HEK293 (cell line): ENCODE data around the gene FLRT1.

Source experiments
- CTCF ChIA-PET: fragments of 350-600 bp; formaldehyde crosslinking; extraction: SDS; loops from one replicate; lab custom pipeline; 2021; ENCODE audit warnings: antibody characterized with exemption; lab: Yijun Ruan, JAX
- POLR2A ChIA-PET: fragments of 300-600 bp; formaldehyde crosslinking; extraction: SDS; loops from one replicate; lab custom pipeline; 2020; ENCODE audit warnings: antibody characterized with exemption, inconsistent platforms; lab: Yijun Ruan, JAX
- H3K27ac ChIP-seq: fragments of 200-500 bp; sonication (Bioruptor generic); 2 replicates; pipeline ENCODE4 v1.5.1; 2014; ENCODE audit warnings: low read depth, low read length, control low read depth, inconsistent platforms; ENCODE audit errors: extremely low read depth
- H3K36me3 ChIP-seq, 2 experiments: fragments of 200-500 bp in 1 of 2; sonication (Bioruptor generic) in 1 of 2; 1 replicate in 1 of 2; 2 replicates in 1 of 2; pipeline ENCODE4 v1.5.1; 2014 to 2017; ENCODE audit warnings: inconsistent platforms in 2 of 2, low read length in 2 of 2; ENCODE audit not compliant: control insufficient read depth in 2 of 2, insufficient read depth in 1 of 2
- H3K4me1 ChIP-seq: fragments of 200-500 bp; sonication (Bioruptor generic); 2 replicates; pipeline ENCODE4 v1.5.1; 2014; ENCODE audit warnings: mild to moderate bottlenecking, low read length, inconsistent platforms; ENCODE audit not compliant: control insufficient read depth, insufficient read depth
- H3K4me3 ChIP-seq: 2 replicates; pipeline ENCODE4 v1.5.1; 2011; ENCODE audit warnings: low read depth, mild to moderate bottlenecking, control low read depth, low read length, moderate library complexity
- H3K9me3 ChIP-seq: fragments of 200-500 bp; sonication (Bioruptor generic); 2 replicates; pipeline ENCODE4 v1.5.1; 2014; ENCODE audit warnings: low read depth, low read length, inconsistent platforms; ENCODE audit not compliant: control insufficient read depth, insufficient read depth
- ATF2 ChIP-seq: fragments of 450-650 bp; formaldehyde crosslinking; IDR thresholded peaks from 2 replicates; pipeline ENCODE4 v1.5.1; 2016; ENCODE audit warnings: missing biosample characterization, missing genetic modification characterization, low read depth
- BCL11A ChIP-seq: fragments of 450-650 bp; formaldehyde crosslinking; IDR thresholded peaks from 2 replicates; pipeline ENCODE4 v1.5.1; 2016; ENCODE audit warnings: low read depth, missing biosample characterization, missing genetic modification characterization
- EGR2 ChIP-seq: fragments of 450-650 bp; formaldehyde crosslinking; IDR thresholded peaks from 2 replicates; pipeline ENCODE4 v1.5.1; 2016; ENCODE audit warnings: low read depth, missing biosample characterization, missing genetic modification characterization
- GLIS2 ChIP-seq: fragments of 450-650 bp; formaldehyde crosslinking; IDR thresholded peaks from 2 replicates; pipeline ENCODE4 v1.5.1; 2016; ENCODE audit warnings: missing biosample characterization, missing genetic modification characterization
- HOXA7 ChIP-seq: sonication (generic); formaldehyde crosslinking; IDR thresholded peaks from 2 replicates; pipeline ENCODE4 v1.8.1; 2022; ENCODE audit warnings: missing genetic modification reagents, borderline replicate concordance
- KLF1 ChIP-seq: fragments of 450-650 bp; formaldehyde crosslinking; IDR thresholded peaks from 2 replicates; pipeline ENCODE4 v1.5.1; 2016; ENCODE audit warnings: missing biosample characterization, missing genetic modification characterization
- KLF7 ChIP-seq: fragments of 450-650 bp; formaldehyde crosslinking; IDR thresholded peaks from 2 replicates; pipeline ENCODE4 v1.5.1; 2016; ENCODE audit warnings: missing biosample characterization, missing genetic modification characterization, borderline replicate concordance
- KLF8 ChIP-seq: fragments of 450-650 bp; formaldehyde crosslinking; IDR thresholded peaks from 2 replicates; pipeline ENCODE4 v1.5.1; 2016; ENCODE audit warnings: missing biosample characterization, missing genetic modification characterization
- KLF9 ChIP-seq: fragments of 450-650 bp; formaldehyde crosslinking; IDR thresholded peaks from 2 replicates; pipeline ENCODE4 v1.5.1; 2016; ENCODE audit warnings: missing biosample characterization, missing genetic modification characterization, low read depth
- PATZ1 ChIP-seq: fragments of 450-650 bp; formaldehyde crosslinking; IDR thresholded peaks from 2 replicates; pipeline ENCODE4 v1.5.1; 2016; ENCODE audit warnings: missing biosample characterization, missing genetic modification characterization
- SP2 ChIP-seq: fragments of 450-650 bp; formaldehyde crosslinking; IDR thresholded peaks from 2 replicates; pipeline ENCODE4 v1.5.1; 2016; ENCODE audit warnings: missing biosample characterization, missing genetic modification characterization
- ZBTB6 ChIP-seq: fragments of 450-650 bp; formaldehyde crosslinking; IDR thresholded peaks from 2 replicates; pipeline ENCODE4 v1.5.1; 2017; ENCODE audit warnings: missing biosample characterization, missing genetic modification characterization
- ZFHX2 ChIP-seq: fragments of 450-650 bp; formaldehyde crosslinking; conservative IDR thresholded peaks from 2 replicates; pipeline ENCODE4 v1.5.1; 2016; ENCODE audit warnings: missing biosample characterization, missing genetic modification characterization
- ZFP69B ChIP-seq: fragments of 450-650 bp; formaldehyde crosslinking; IDR thresholded peaks from 2 replicates; pipeline ENCODE4 v1.5.1; 2016; ENCODE audit warnings: missing biosample characterization, missing genetic modification characterization
- ZNF280C ChIP-seq: fragments of 450-650 bp; formaldehyde crosslinking; IDR thresholded peaks from 2 replicates; pipeline ENCODE4 v1.5.1; 2016; ENCODE audit warnings: missing biosample characterization, missing genetic modification characterization
- ZNF292 ChIP-seq: fragments of 450-650 bp; formaldehyde crosslinking; IDR thresholded peaks from 2 replicates; pipeline ENCODE4 v1.5.1; 2016; ENCODE audit warnings: low read depth, missing biosample characterization, missing genetic modification characterization, borderline replicate concordance
- ZNF561 ChIP-seq: fragments of 450-650 bp; IDR thresholded peaks from 2 replicates; pipeline ENCODE4 v1.5.1; 2018; ENCODE audit warnings: missing biosample characterization, missing genetic modification characterization, borderline replicate concordance
- ZNF571 ChIP-seq: fragments of 450-650 bp; formaldehyde crosslinking; IDR thresholded peaks from 2 replicates; pipeline ENCODE4 v1.5.0; 2017; ENCODE audit warnings: missing biosample characterization, missing genetic modification characterization
- ZNF600 ChIP-seq: fragments of 450-650 bp; formaldehyde crosslinking; IDR thresholded peaks from 2 replicates; pipeline ENCODE4 v1.5.1; 2016; ENCODE audit warnings: missing biosample characterization, missing genetic modification characterization
- ZNF645 ChIP-seq: fragments of 450-650 bp; formaldehyde crosslinking; IDR thresholded peaks from 2 replicates; pipeline ENCODE4; 2016; ENCODE audit warnings: missing biosample characterization, missing genetic modification characterization
- ZNF670 ChIP-seq: fragments of 450-650 bp; formaldehyde crosslinking; IDR thresholded peaks from 2 replicates; pipeline ENCODE4 v1.5.1; 2016; ENCODE audit warnings: missing biosample characterization, missing genetic modification characterization, low read depth
- ZNF837 ChIP-seq: fragments of 450-650 bp; formaldehyde crosslinking; IDR thresholded peaks from 2 replicates; pipeline ENCODE4 v1.5.1; 2016; ENCODE audit warnings: missing biosample characterization, missing genetic modification characterization
- ZNF843 ChIP-seq: fragments of 450-650 bp; formaldehyde crosslinking; IDR thresholded peaks from 2 replicates; pipeline ENCODE4 v1.5.1; 2016; ENCODE audit warnings: missing biosample characterization, missing genetic modification characterization

The FLRT1 gene

GRCh38 chr11:63999349-64000025 is 36.2 kb upstream of the FLRT1 start:
- CTCF ChIA-PET, result interaction anchor here (0.6 to 4.3 kb wide), 11 partner anchors 8 to 536 kb away, joined by 3 to 70 read pairs (median 3); no protein-coding TSS in a partner anchor
- no peaks in the 10 kb centered on the region for H3K9me3 ChIP-seq
- TF ChIP-seq ZNF292 (no peak), KLF1 (peak; percentile 94), ZNF837 (no peak), ZNF645 (tag by site-specific recombination) (no peak), EGR2 (tag by site-specific recombination) (peak; percentile 49; the same call in 1 of the 2 replicates), GLIS2 (peak; percentile 68; the same call in 1 of the 2 replicates), ZFHX2 (tag by site-specific recombination) (peak; percentile 48; the same call in 1 of the 2 replicates), PATZ1 (tag by site-specific recombination) (0 out of 2 replicates have a peak, but pooled peaks have one; percentile 29), KLF8 (peak; percentile 86), ATF2 (tag by site-specific recombination) (no peak), KLF9 (tag by site-specific recombination) (peak; percentile 24; the same call in 1 of the 2 replicates), ZFP69B (tag by site-specific recombination) (0 out of 2 replicates have a peak, but pooled peaks have one; percentile 17), ZBTB6 (tag by site-specific recombination) (peak; percentile 33; the same call in 1 of the 2 replicates), ZNF561 (tag by site-specific recombination) (no peak), SP2 (tag by site-specific recombination) (peak; percentile 33), BCL11A (no peak), ZNF600 (tag by site-specific recombination) (0 out of 2 replicates have a peak, but pooled peaks have one; percentile 21)
- peaks cover 4 to 60% of the 10 kb centered on the region in 2 experiments; a peak in 2 of 3 replicates for H3K36me3 ChIP-seq
- POLR2A ChIA-PET, result interaction anchor here (0.5 to 4.7 kb wide), 6 partner anchors 10 to 186 kb away, joined by 3 to 18 read pairs (median 3); partner anchors contain the start of gene STIP1
- no peaks in the 10 kb centered on the region for H3K4me1 ChIP-seq
- peak overlapping the region; percentile 16; the same call in 1 of the 2 replicates for H3K27ac ChIP-seq
- no peak overlapping the region for H3K4me3 ChIP-seq

- Histone ChIP-seq H3K4me3 (no peak overlapping the region), H3K36me3 (peaks cover 4 to 53% of the 10 kb centered on the region in 2 experiments; a peak in 2 of 3 replicates), H3K9me3 (no peaks in the 10 kb centered on the region), H3K27ac (peak overlapping the region; percentile 16; the same call in 1 of the 2 replicates), H3K4me1 (no peaks in the 10 kb centered on the region)
- CTCF ChIA-PET, result interaction anchor here (0.6 to 4.3 kb wide), 13 partner anchors 9 to 535 kb away, joined by 3 to 70 read pairs (median 4); no protein-coding TSS in a partner anchor
- POLR2A ChIA-PET, result interaction anchor here (0.5 to 4.7 kb wide), 6 partner anchors 11 to 185 kb away, joined by 3 to 18 read pairs (median 3); partner anchors contain the start of genes MARK2 and STIP1
- TF ChIP-seq KLF7 (tag by site-specific recombination) (no peak), HOXA7 (CRISPR knock-in tag) (no peak), ZNF843 (tag by site-specific recombination) (no peak), ZNF670 (tag by site-specific recombination) (no peak), ZNF571 (tag by site-specific recombination) (no peak), ZNF280C (tag by site-specific recombination) (no peak)
These were observed 35.5 kb upstream of the FLRT1 start for GRCh38 chr11:64000026-64000739.
